Caco-2 (cell line): ENCODE results near the gene AFF1. TPM values are rescaled to one million over a fixed set of nuclear protein-coding genes. Genes with fewer than 3 reads are reported as not detected.

Source experiments
- BruUV-seq: library from RNA; stranded (reverse); fragments of 400-500 nt; replicated peaks from 2 replicates; lab custom pipeline; 2021; lab: Mats Ljungman, UMichigan
- CTCF ChIA-PET: fragments of 300-600 bp; sonication (Branson Sonifier 250); formaldehyde crosslinking; loops from one replicate; lab custom pipeline; 2022; ENCODE audit warnings: antibody characterized with exemption; lab: Charles Lee
- POLR2A ChIA-PET: fragments of 300-600 bp; sonication (Branson Sonifier 250); formaldehyde crosslinking; loops from one replicate; lab custom pipeline; 2022; ENCODE audit warnings: antibody characterized with exemption; lab: Charles Lee
- DNase-seq, 2 experiments: peaks; one replicate each; pipeline versions ENCODE4 v3.0.0 to v3.0.0-alpha.2; 2020 to 2022
- H3K27me3 ChIP-seq: replicated peaks from 2 replicates; pipeline ENCODE4 v1.6.0; 2011; ENCODE audit warnings: low read length; ENCODE audit not compliant: control insufficient read depth, insufficient read depth
- H3K36me3 ChIP-seq: 2 replicates; pipeline ENCODE4 v1.5.1; 2011; ENCODE audit warnings: low read length; ENCODE audit not compliant: control insufficient read depth, insufficient read depth
- H3K4me1 ChIP-seq: fragments of 250-450 bp; sonication (Bioruptor Pico); 2 replicates; pipeline ENCODE4 v1.5.1; 2020; ENCODE audit warnings: mild to moderate bottlenecking
- H3K4me3 ChIP-seq: 2 replicates; pipeline ENCODE4 v1.5.1; 2011; ENCODE audit warnings: low read depth, mild to moderate bottlenecking, control low read depth, low read length
- H3K9me3 ChIP-seq: fragments of 250-450 bp; sonication (Bioruptor Pico); 2 replicates; pipeline ENCODE4 v1.5.1; 2020; ENCODE audit warnings: mild to moderate bottlenecking, moderate library complexity
- H3K27ac Mint-ChIP-seq: one replicate; pipeline ENCODE4 v1.8.0; 2022; ENCODE audit warnings: mixed read lengths; ENCODE audit not compliant: unreplicated experiment
- H3K27me3 Mint-ChIP-seq: one replicate; pipeline ENCODE4 v1.8.0; 2022; ENCODE audit warnings: mixed read lengths; ENCODE audit not compliant: insufficient read depth, unreplicated experiment
- H3K36me3 Mint-ChIP-seq: one replicate; pipeline ENCODE4 v1.8.0; 2022; ENCODE audit warnings: mild to moderate bottlenecking, mixed read lengths; ENCODE audit not compliant: insufficient read depth, unreplicated experiment
- H3K4me1 Mint-ChIP-seq: one replicate; pipeline ENCODE4 v1.8.0; 2022; ENCODE audit warnings: low read depth, mixed read lengths; ENCODE audit not compliant: unreplicated experiment
- H3K4me3 Mint-ChIP-seq: one replicate; pipeline ENCODE4 v1.8.0; 2022; ENCODE audit warnings: mild to moderate bottlenecking, moderate library complexity, mixed read lengths; ENCODE audit not compliant: unreplicated experiment
- H3K9me3 Mint-ChIP-seq: one replicate; pipeline ENCODE4 v1.8.0; 2022; ENCODE audit warnings: mixed read lengths; ENCODE audit not compliant: unreplicated experiment
- CTCF ChIP-seq, 2 experiments: fragments of 200-600 bp in 1 of 2; IDR thresholded peaks; 1 replicate in 1 of 2; 2 replicates in 1 of 2; pipeline versions ENCODE4 v1.5.1 to v1.8.0; 2011 to 2022; ENCODE audit warnings: antibody characterized with exemption in 1 of 2, control low read depth in 1 of 2, inconsistent platforms in 1 of 2, low read depth in 1 of 2, low read length in 1 of 2, mild to moderate bottlenecking in 1 of 2, moderate library complexity in 1 of 2; ENCODE audit not compliant: insufficient read depth in 1 of 2, severe bottlenecking in 1 of 2, unreplicated experiment in 1 of 2
- intact Hi-C: fragments of 100-400 bp; cut with micrococcal nuclease; formaldehyde crosslinking; loops from one replicate; pipeline ENCODE4 v1.10.0; 2022; ENCODE audit not compliant: unreplicated experiment
- total RNA-seq: library from RNA; stranded (reverse); gene quantifications from 2 replicates; pipeline ENCODE4 v1.2.3, GENCODE V29; 2022

Gene AFF1
- total RNA-seq, 1 experiment from 2014 or later, result 48.3 TPM

GRCh38 chr4:87092389-87093141, 157.8 kb downstream of the AFF1 start:
- H3K4me3 Mint-ChIP-seq, result no peak overlapping the region
- peaks cover 19% of the 10 kb centered on the region for H3K4me1 ChIP-seq
- H3K4me3 ChIP-seq, result no peak overlapping the region
- BruUV-seq, result no TSS peak
- ChIA-PET CTCF (interaction anchor here (1.5 to 2.8 kb wide), 4 partner anchors 25 to 170 kb away, joined by 5 to 33 read pairs (median 8); no protein-coding TSS in a partner anchor), POLR2A (no interaction called here)
- H3K9me3 Mint-ChIP-seq, result no peaks in the 10 kb centered on the region
- H3K9me3 ChIP-seq, result no peaks in the 10 kb centered on the region
- DNase-seq, result no peak
- peaks cover 23% of the 10 kb centered on the region for H3K4me1 Mint-ChIP-seq
- intact Hi-C loops, result loop anchor here (1.0 to 5.0 kb wide), 6 partner anchors 25 to 595 kb away; no protein-coding TSS in a partner anchor
- H3K27me3 ChIP-seq, result no peaks in the 10 kb centered on the region
- H3K27ac Mint-ChIP-seq, result no peak overlapping the region
- TF ChIP-seq CTCF (IDR thresholded peaks at IDR 0.05; ENCODE audit: insufficient read depth in 1 of 2, low read depth in 1 of 2, low read length in 1 of 2, severe bottlenecking in 1 of 2, unreplicated experiment in 1 of 2), result no peak
- peaks cover 14% of the 10 kb centered on the region for H3K36me3 Mint-ChIP-seq
- H3K27me3 Mint-ChIP-seq, result no peaks in the 10 kb centered on the region
- H3K36me3 ChIP-seq, result no peaks in the 10 kb centered on the region

GRCh38 chr4:87093443-87094123, 158.8 kb downstream of the AFF1 start:
- peak; percentile 31 to 56 for TF ChIP-seq CTCF (IDR thresholded peaks at IDR 0.05; ENCODE audit: insufficient read depth in 1 of 2, low read depth in 1 of 2, low read length in 1 of 2, severe bottlenecking in 1 of 2, unreplicated experiment in 1 of 2)
- H3K36me3 ChIP-seq, result no peaks in the 10 kb centered on the region
- no peak overlapping the region for H3K4me3 ChIP-seq
- no peaks in the 10 kb centered on the region for H3K9me3 ChIP-seq
- Mint-ChIP-seq H3K9me3 (no peaks in the 10 kb centered on the region), H3K36me3 (peaks cover 16% of the 10 kb centered on the region), H3K4me1 (peaks cover 31% of the 10 kb centered on the region), H3K4me3 (no peak overlapping the region), H3K27me3 (no peaks in the 10 kb centered on the region), H3K27ac (peak overlapping the region; percentile 67)
- ChIA-PET POLR2A (no interaction called here), CTCF (interaction anchor here (0.6 to 2.8 kb wide), 7 partner anchors 24 to 171 kb away, joined by 5 to 33 read pairs (median 7); partner anchors contain the start of gene AFF1)
- peaks cover 19% of the 10 kb centered on the region for H3K4me1 ChIP-seq
- H3K27me3 ChIP-seq, result no peaks in the 10 kb centered on the region
- DNase-seq, result peak; percentile 40 to 55
- intact Hi-C loops, result loop anchor here (1.0 to 5.0 kb wide), 6 partner anchors 24 to 596 kb away; no protein-coding TSS in a partner anchor
- no TSS peak for BruUV-seq

GRCh38 chr4:87097075-87097474, 162.3 kb downstream of the AFF1 start:
- Histone ChIP-seq H3K27me3 (no peaks in the 10 kb centered on the region), H3K36me3 (no peaks in the 10 kb centered on the region), H3K4me3 (no peak overlapping the region), H3K4me1 (peaks cover 10% of the 10 kb centered on the region; the same call in 1 of the 2 replicates), H3K9me3 (no peaks in the 10 kb centered on the region)
- TF ChIP-seq CTCF (IDR thresholded peaks at IDR 0.05; ENCODE audit: insufficient read depth in 1 of 2, low read depth in 1 of 2, low read length in 1 of 2, severe bottlenecking in 1 of 2, unreplicated experiment in 1 of 2), result no peak
- peaks cover 20% of the 10 kb centered on the region for H3K36me3 Mint-ChIP-seq
- H3K4me1 Mint-ChIP-seq, result peaks cover 29% of the 10 kb centered on the region
- no peaks in the 10 kb centered on the region for H3K27me3 Mint-ChIP-seq
- intact Hi-C loops, result loop anchor here (2.0 kb wide), 1 partner anchor 52 kb away; no protein-coding TSS in a partner anchor
- CTCF ChIA-PET, result interaction anchor here (0.6 kb wide), 1 partner anchor 173 kb away, joined by 4 read pairs; no protein-coding TSS in a partner anchor
- POLR2A ChIA-PET, result no interaction called here
- H3K27ac Mint-ChIP-seq, result no peak overlapping the region
- no peaks in the 10 kb centered on the region for H3K9me3 Mint-ChIP-seq
- no TSS peak for BruUV-seq
- H3K4me3 Mint-ChIP-seq, result no peak overlapping the region
- DNase-seq, result no peak
